OCI-LY1 (cell line): ENCODE measurements around the gene SLC19A1.

Experiments used
- H2AFZ ChIP-seq: fragments of 200-600 bp; sonication (generic), shearing (Covaris generic); 2 replicates; pipeline ENCODE4 v1.6.0; 2014; ENCODE audit warnings: antibody characterized with exemption, mild to moderate bottlenecking, low read length
- H3F3A ChIP-seq: fragments of 200-600 bp; sonication (generic), shearing (Covaris generic); 2 replicates; pipeline ENCODE4 v1.6.0; 2014; ENCODE audit warnings: mild to moderate bottlenecking, antibody characterized with exemption, low read length, moderate library complexity; ENCODE audit not compliant: insufficient read depth
- H3K27ac ChIP-seq: fragments of 200-600 bp; sonication (generic); 2 replicates; pipeline ENCODE4 v1.5.1; 2014; ENCODE audit warnings: low read length, mixed run types, mild to moderate bottlenecking, low read depth; ENCODE audit not compliant: poor library complexity, severe bottlenecking
- H3K27me3 ChIP-seq: fragments of 200-600 bp; sonication (generic); 2 replicates; pipeline ENCODE4 v1.6.0; 2014; ENCODE audit warnings: antibody characterized with exemption, mild to moderate bottlenecking, low read length, moderate library complexity; ENCODE audit not compliant: insufficient read depth
- H3K36me3 ChIP-seq: fragments of 200-600 bp; sonication (generic); 2 replicates; pipeline ENCODE4 v1.6.1; 2014; ENCODE audit warnings: mild to moderate bottlenecking, antibody characterized with exemption, low read length, moderate library complexity, mixed read lengths; ENCODE audit not compliant: insufficient read depth
- H3K4me1 ChIP-seq: fragments of 200-600 bp; sonication (generic); 2 replicates; pipeline ENCODE4 v1.5.1; 2014; ENCODE audit warnings: mild to moderate bottlenecking, low read length, moderate library complexity; ENCODE audit not compliant: insufficient read depth, severe bottlenecking
- H3K4me2 ChIP-seq: fragments of 200-600 bp; sonication (generic), shearing (Covaris generic); 2 replicates; pipeline ENCODE4 v1.6.1; 2014; ENCODE audit warnings: low read length
- H3K4me3 ChIP-seq: fragments of 200-600 bp; sonication (generic); 2 replicates; pipeline ENCODE4 v1.5.1; 2014; ENCODE audit warnings: low read length, low read depth, mild to moderate bottlenecking, mixed read lengths; ENCODE audit not compliant: poor library complexity, severe bottlenecking
- H3K79me2 ChIP-seq: fragments of 200-600 bp; shearing (Covaris generic); 2 replicates; pipeline ENCODE4 v1.6.1; 2016; ENCODE audit warnings: mixed run types, low read length, mixed read lengths; ENCODE audit not compliant: insufficient read depth
- H3K9ac ChIP-seq: fragments of 200-600 bp; sonication (generic), shearing (Covaris generic); 2 replicates; pipeline ENCODE4 v1.6.1; 2014; ENCODE audit warnings: mild to moderate bottlenecking, low read length, mixed read lengths
- H3K9me2 ChIP-seq: fragments of 200-600 bp; sonication (generic), shearing (Covaris generic); 2 replicates; pipeline ENCODE4 v1.6.1; 2014; ENCODE audit warnings: low read depth, mild to moderate bottlenecking, low read length, mixed read lengths
- H3K9me3 ChIP-seq: fragments of 200-600 bp; shearing (Covaris generic); 2 replicates; pipeline ENCODE4 v1.6.1; 2014; ENCODE audit warnings: low read length, mixed read lengths
- H4K20me1 ChIP-seq: fragments of 200-600 bp; sonication (generic), shearing (Covaris generic); 2 replicates; pipeline ENCODE4 v1.6.0; 2016; ENCODE audit warnings: mild to moderate bottlenecking, low read length; ENCODE audit not compliant: insufficient read depth
- CTCF ChIP-seq: fragments of 200-600 bp; sonication (generic), shearing (Covaris generic); IDR thresholded peaks from 2 replicates; pipeline ENCODE4 v1.5.1; 2017; ENCODE audit warnings: mild to moderate bottlenecking, antibody characterized with exemption, low read length, moderate library complexity, mixed read lengths
- EZH2 ChIP-seq: fragments of 200-600 bp; sonication (generic), shearing (Covaris generic); IDR thresholded peaks from 2 replicates; pipeline ENCODE4 v1.8.0; 2017; ENCODE audit warnings: borderline replicate concordance, mixed run types, mild to moderate bottlenecking, antibody characterized with exemption, low read length, moderate library complexity, mixed read lengths

Gene SLC19A1

GRCh38 chr21:45519182-45519581, 23.1 kb downstream of the SLC19A1 start:
- Histone ChIP-seq H3K9me2 (no peaks in the 10 kb centered on the region), H3K9ac (no peak overlapping the region), H3K9me3 (0 out of 2 replicates have a peak, but pooled peaks cover 11% of the 10 kb centered on the region), H3K27me3 (no peaks in the 10 kb centered on the region), H2AFZ (no peak overlapping the region), H3K4me3 (no peak overlapping the region), H3K79me2 (no peaks in the 10 kb centered on the region), H3K4me2 (no peak overlapping the region), H3K36me3 (peaks cover 45% of the 10 kb centered on the region), H3K4me1 (no peaks in the 10 kb centered on the region), H4K20me1 (no peaks in the 10 kb centered on the region), H3F3A (no peaks in the 10 kb centered on the region), H3K27ac (no peak overlapping the region)
- TF ChIP-seq CTCF, result no peak
- TF ChIP-seq EZH2, result no peak

GRCh38 chr21:45518742-45519141, 23.5 kb downstream of the SLC19A1 start:
- no peak overlapping the region for H2AFZ ChIP-seq
- 0 out of 2 replicates have a peak, but pooled peaks cover 11% of the 10 kb centered on the region for H3K9me3 ChIP-seq
- H3K27me3 ChIP-seq, result no peaks in the 10 kb centered on the region
- no peaks in the 10 kb centered on the region for H4K20me1 ChIP-seq
- H3K4me3 ChIP-seq, result no peak overlapping the region
- H3K79me2 ChIP-seq, result no peaks in the 10 kb centered on the region
- no peaks in the 10 kb centered on the region for H3K9me2 ChIP-seq
- TF ChIP-seq EZH2, result no peak
- TF ChIP-seq CTCF, result no peak
- H3K4me1 ChIP-seq, result no peaks in the 10 kb centered on the region
- no peak overlapping the region for H3K4me2 ChIP-seq
- H3K36me3 ChIP-seq, result peaks cover 45% of the 10 kb centered on the region
- no peak overlapping the region for H3K27ac ChIP-seq
- no peaks in the 10 kb centered on the region for H3F3A ChIP-seq
- no peak overlapping the region for H3K9ac ChIP-seq

- 0 out of 2 replicates have a peak, but pooled peaks cover 11% of the 10 kb centered on the region for H3K9me3 ChIP-seq
- H2AFZ ChIP-seq, result no peak overlapping the region
- H3K9me2 ChIP-seq, result no peaks in the 10 kb centered on the region
- H3K36me3 ChIP-seq, result peaks cover 38% of the 10 kb centered on the region
- no peak overlapping the region for H3K27ac ChIP-seq
- TF ChIP-seq EZH2 (no peak), CTCF (no peak)
- H3F3A ChIP-seq, result no peaks in the 10 kb centered on the region
- no peaks in the 10 kb centered on the region for H3K79me2 ChIP-seq
- no peaks in the 10 kb centered on the region for H3K27me3 ChIP-seq
- H3K4me1 ChIP-seq, result no peaks in the 10 kb centered on the region
- no peak overlapping the region for H3K9ac ChIP-seq
- H4K20me1 ChIP-seq, result no peaks in the 10 kb centered on the region
- H3K4me2 ChIP-seq, result no peak overlapping the region
- no peak overlapping the region for H3K4me3 ChIP-seq
These were observed 24.8 kb downstream of the SLC19A1 start for GRCh38 chr21:45517249-45518065.
